Lung (tissue), 12 donors: ENCODE results near the gene MRPL37. TPM values are rescaled to one million over a fixed set of nuclear protein-coding genes. Genes with fewer than 3 reads are reported as not detected.

Experiments
- ATAC-seq: fragments of 200-7000 bp; cut with Tn5 transposase; one replicate; pipeline ENCODE4 v1.9.1; 2020; ENCODE audit warnings: moderate number of reproducible peaks; ENCODE audit not compliant: insufficient read depth, low FRiP score
- DNase-seq, 3 donors: peaks; one replicate each; pipeline ENCODE4 v3.0.0-alpha.2; 2013 to 2017
- H3K27ac ChIP-seq, 2 donors: one replicate each; pipeline ENCODE4 v1.5.1; 2013; ENCODE audit warnings: mild to moderate bottlenecking in 2 of 2, moderate library complexity in 2 of 2, control low read depth in 1 of 2, inconsistent platforms in 1 of 2, low read depth in 1 of 2, low read length in 1 of 2
- H3K27me3 ChIP-seq, 3 donors: one replicate each; pipeline ENCODE4 v1.5.1; 2013; ENCODE audit warnings: low read length in 2 of 3; ENCODE audit not compliant: control insufficient read depth in 3 of 3, insufficient read depth in 3 of 3
- H3K36me3 ChIP-seq, 4 donors: one replicate each; pipeline ENCODE4 v1.5.1; 2013; ENCODE audit warnings: low read length in 4 of 4, mild to moderate bottlenecking in 1 of 4, moderate library complexity in 1 of 4; ENCODE audit not compliant: control insufficient read depth in 4 of 4, insufficient read depth in 4 of 4
- H3K4me1 ChIP-seq, 5 donors: one replicate each; pipeline ENCODE4 v1.5.1; 2013; ENCODE audit warnings: low read length in 5 of 5, mild to moderate bottlenecking in 2 of 5, moderate library complexity in 1 of 5; ENCODE audit not compliant: control insufficient read depth in 5 of 5, insufficient read depth in 5 of 5
- H3K4me3 ChIP-seq: one replicate; pipeline ENCODE4 v1.5.1; 2013; ENCODE audit warnings: mild to moderate bottlenecking, control low read depth, moderate library complexity
- H3K9ac ChIP-seq, 2 donors: one replicate each; pipeline ENCODE4 v1.5.1; 2013; ENCODE audit warnings: low read length in 2 of 2, control low read depth in 1 of 2; ENCODE audit not compliant: insufficient read depth in 1 of 2
- H3K9me3 ChIP-seq, 4 donors: one replicate each; pipeline ENCODE4 v1.5.1; 2013; ENCODE audit warnings: low read length in 3 of 4, mild to moderate bottlenecking in 1 of 4, moderate library complexity in 1 of 4; ENCODE audit not compliant: control insufficient read depth in 4 of 4, insufficient read depth in 3 of 4
- WGBS, 2 donors: extraction: QIAGEN DNeasy Blood & Tissue Kit; methylation state at CpG; one replicate each; pipeline ENCODE4 v1.1.7; 2013; 5-methylcytosine and 5-hydroxymethylcytosine counted together
- polyA plus RNA-seq, 2 donors: library from polyadenylated mRNA; stranded (reverse); fragments of 200-250 nt; gene quantifications; one replicate each; pipeline ENCODE4 v1.2.1, GENCODE V29; 2013
- total RNA-seq, 2 donors: library from RNA; depleted of rRNA in 1 of 2; stranded (reverse); fragments of >200 nt in 1 of 2; gene quantifications; one replicate each; pipeline ENCODE4 v1.2.1, GENCODE V29; 2014 to 2021
- TF ChIP-seq, protein P1 (sequence below): IDR thresholded peaks from 2 replicates; pipeline ENCODE4 v1.5.1; 2012; ENCODE audit warnings: mild to moderate bottlenecking; ENCODE audit errors: control extremely low read depth, extremely low read depth
- donor health status: control.
- donor health status: control.
- donor health status: Bipolar disorder and iron deficiency.
- donor health status: healthy.
- donor health status: DM: yes; HTN: yes; CAD: no.

The MRPL37 gene
- total and polyA plus RNA-seq, 4 donors = 23.9 to 68.5 (median 39.7) TPM

DNA sequence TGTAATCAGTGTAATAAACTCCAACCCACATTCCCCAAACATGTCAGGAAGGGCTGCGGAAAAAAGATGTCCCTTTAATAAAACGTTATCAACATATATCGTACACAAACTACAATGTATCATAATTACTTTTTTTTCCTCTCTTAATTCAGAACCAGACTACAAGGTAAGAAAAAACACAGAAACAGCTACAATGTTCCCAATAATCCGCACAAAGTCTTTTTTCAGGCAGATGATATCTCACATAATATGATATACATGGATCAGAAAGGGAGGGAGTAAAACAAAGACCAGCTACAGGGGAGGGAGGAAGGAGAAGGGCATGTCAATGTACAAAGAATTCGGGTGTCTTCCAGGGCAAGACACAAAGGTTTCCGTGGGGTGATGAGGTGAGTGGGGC is 25.4 kb downstream of the MRPL37 start:
- no peak for DNase-seq
- 89 to 90% methylated on average over 6 of the region's 6 CpGs for WGBS, 2 donors
- Histone ChIP-seq H3K36me3 (peaks cover 0 to 20% (median 11%) of the 10 kb centered on the region in 4 donors), H3K27me3 (no peaks in the 10 kb centered on the region), H3K27ac (no peak overlapping the region), H3K4me1 (peaks cover 0 to 3% (median 0%) of the 10 kb centered on the region in 5 donors), H3K9me3 (no peaks in the 10 kb centered on the region), H3K9ac (no peak overlapping the region), H3K4me3 (no peak overlapping the region)
- TF ChIP-seq, protein P1, sequence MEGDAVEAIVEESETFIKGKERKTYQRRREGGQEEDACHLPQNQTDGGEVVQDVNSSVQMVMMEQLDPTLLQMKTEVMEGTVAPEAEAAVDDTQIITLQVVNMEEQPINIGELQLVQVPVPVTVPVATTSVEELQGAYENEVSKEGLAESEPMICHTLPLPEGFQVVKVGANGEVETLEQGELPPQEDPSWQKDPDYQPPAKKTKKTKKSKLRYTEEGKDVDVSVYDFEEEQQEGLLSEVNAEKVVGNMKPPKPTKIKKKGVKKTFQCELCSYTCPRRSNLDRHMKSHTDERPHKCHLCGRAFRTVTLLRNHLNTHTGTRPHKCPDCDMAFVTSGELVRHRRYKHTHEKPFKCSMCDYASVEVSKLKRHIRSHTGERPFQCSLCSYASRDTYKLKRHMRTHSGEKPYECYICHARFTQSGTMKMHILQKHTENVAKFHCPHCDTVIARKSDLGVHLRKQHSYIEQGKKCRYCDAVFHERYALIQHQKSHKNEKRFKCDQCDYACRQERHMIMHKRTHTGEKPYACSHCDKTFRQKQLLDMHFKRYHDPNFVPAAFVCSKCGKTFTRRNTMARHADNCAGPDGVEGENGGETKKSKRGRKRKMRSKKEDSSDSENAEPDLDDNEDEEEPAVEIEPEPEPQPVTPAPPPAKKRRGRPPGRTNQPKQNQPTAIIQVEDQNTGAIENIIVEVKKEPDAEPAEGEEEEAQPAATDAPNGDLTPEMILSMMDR = no peak
- ATAC-seq = no peak

DNA sequence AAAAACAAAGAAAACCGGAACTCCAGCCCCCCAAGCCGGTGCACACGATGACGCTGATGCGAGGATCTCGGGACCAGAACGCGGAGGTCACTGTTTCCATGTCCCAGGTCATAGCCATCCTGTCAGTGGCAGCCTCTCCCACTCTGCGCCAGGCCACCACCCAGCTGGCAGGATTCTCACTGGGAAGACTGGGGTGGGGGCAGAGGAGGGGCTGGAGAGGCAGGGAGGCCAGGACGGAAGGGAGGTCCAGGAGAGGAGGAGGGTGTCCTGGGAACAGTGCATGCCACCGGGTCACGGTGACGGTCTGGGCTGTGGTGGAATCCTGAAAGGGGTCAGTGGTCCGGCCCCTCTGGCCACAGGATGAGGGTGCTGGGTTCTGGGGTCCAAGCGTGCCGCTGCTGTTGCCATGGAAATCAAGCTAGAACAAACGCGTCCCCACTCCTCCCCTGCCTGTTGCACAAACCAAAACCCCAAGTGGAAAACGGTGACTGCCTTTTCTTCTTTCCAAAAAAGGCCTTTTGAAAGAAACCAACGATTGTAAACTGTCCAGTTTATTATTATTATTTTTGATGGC is 26.1 kb downstream of the MRPL37 start:
- DNase-seq (no peak), ATAC-seq (no peak)
- Histone ChIP-seq H3K4me1 (no peaks in the 10 kb centered on the region), H3K9me3 (no peaks in the 10 kb centered on the region), H3K27ac (no peak overlapping the region), H3K9ac (no peak overlapping the region), H3K27me3 (no peaks in the 10 kb centered on the region), H3K36me3 (peaks cover 0 to 20% (median 17%) of the 10 kb centered on the region in 4 donors), H3K4me3 (no peak overlapping the region)
- WGBS, 2 donors = 90 to 91% methylated on average over 20 of the region's 20 CpGs
- TF ChIP-seq, protein P1 = no peak

DNA sequence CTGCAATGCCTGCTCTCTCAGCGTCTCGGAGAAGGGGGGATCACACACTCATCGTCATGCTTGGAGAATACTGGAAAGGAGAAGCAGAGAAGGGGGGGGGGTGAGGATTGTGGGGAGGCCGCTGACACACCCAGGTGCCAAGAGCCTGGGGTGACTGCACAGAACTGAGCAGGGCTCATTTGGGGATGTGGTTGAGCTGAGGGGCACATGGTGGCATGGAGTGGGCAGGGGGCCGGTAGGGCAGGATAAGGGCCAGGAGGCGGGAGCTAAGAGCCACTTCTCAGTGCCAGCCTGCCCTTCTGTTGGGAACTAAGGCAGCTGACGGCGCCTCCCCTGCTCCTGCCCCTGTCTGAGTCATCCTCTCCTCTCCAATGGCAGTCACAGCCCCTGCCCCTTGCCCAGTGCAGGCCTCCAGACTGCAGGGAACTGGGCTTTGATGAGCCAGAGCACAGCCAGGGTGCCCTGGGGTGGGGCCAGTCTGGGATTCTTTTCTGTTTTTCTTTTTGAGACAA is 27.2 kb downstream of the MRPL37 start:
- WGBS, 2 donors = 50 to 63% methylated on average over 8 of the region's 8 CpGs
- TF ChIP-seq, protein P1 = no peak
- DNase-seq (no peak), ATAC-seq (no peak)
- Histone ChIP-seq H3K9ac (no peak overlapping the region), H3K27me3 (no peaks in the 10 kb centered on the region), H3K27ac (no peak overlapping the region), H3K4me1 (no peaks in the 10 kb centered on the region), H3K36me3 (peaks cover 0 to 17% (median 15%) of the 10 kb centered on the region in 4 donors), H3K9me3 (no peaks in the 10 kb centered on the region), H3K4me3 (no peak overlapping the region)
